C4-2B (cell line): ENCODE results near the gene DENND5A.

Experiments
- ZFX ChIP-seq: fragments of 450-650 bp; IDR thresholded peaks from 2 replicates; pipeline ENCODE4 v1.6.1; 2017
- TF ChIP-seq, protein P1 (sequence below): fragments of 450-650 bp; conservative IDR thresholded peaks from 2 replicates; pipeline ENCODE4 v1.5.1; 2017; ENCODE audit warnings: mild to moderate bottlenecking

GRCh38 chr11:9206496-9206895, 58.7 kb downstream of the DENND5A start:
- TF ChIP-seq, protein P1, sequence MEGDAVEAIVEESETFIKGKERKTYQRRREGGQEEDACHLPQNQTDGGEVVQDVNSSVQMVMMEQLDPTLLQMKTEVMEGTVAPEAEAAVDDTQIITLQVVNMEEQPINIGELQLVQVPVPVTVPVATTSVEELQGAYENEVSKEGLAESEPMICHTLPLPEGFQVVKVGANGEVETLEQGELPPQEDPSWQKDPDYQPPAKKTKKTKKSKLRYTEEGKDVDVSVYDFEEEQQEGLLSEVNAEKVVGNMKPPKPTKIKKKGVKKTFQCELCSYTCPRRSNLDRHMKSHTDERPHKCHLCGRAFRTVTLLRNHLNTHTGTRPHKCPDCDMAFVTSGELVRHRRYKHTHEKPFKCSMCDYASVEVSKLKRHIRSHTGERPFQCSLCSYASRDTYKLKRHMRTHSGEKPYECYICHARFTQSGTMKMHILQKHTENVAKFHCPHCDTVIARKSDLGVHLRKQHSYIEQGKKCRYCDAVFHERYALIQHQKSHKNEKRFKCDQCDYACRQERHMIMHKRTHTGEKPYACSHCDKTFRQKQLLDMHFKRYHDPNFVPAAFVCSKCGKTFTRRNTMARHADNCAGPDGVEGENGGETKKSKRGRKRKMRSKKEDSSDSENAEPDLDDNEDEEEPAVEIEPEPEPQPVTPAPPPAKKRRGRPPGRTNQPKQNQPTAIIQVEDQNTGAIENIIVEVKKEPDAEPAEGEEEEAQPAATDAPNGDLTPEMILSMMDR = no peak
- no peak for TF ChIP-seq ZFX
